DMS79 (cell line): ENCODE measurements around the gene PEX10.
"Not testable (repeated sequence)": the region's sequence is repeated elsewhere in the genome, so short reads cannot be mapped to it uniquely, and the experiment has no call there.

ENCODE experiments used
- DNase-seq: peaks from one replicate; lab custom pipeline; 2025; lab: John Stamatoyannopoulos, UW

PEX10 gene

DNA sequence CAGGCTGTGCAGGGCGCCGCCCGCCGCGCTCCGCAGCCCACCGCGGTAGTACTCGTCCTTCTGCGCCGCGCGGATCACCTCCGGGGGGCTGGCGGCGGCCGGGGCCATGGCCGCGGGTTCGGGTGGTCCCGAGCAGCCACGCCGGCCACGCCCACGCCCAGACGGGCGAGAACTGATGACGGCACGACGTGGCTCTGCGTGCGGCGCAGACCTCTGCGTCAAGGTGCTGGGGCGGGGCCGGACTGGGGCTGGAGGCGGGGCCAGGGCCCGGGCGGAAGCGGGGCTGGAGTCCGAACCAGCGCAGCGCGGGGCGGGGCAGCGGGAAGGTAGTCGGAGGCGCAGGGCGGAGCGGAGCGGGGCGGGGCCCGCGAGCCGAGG, at the start of gene PEX10:
Gene PEX10, minus strand, starts transcription at position 170 of the 378 bp plus-strand sequence. Its CDS starts 62 bp downstream, at position 108.
- DNase-seq, result peak; percentile 90

DNA sequence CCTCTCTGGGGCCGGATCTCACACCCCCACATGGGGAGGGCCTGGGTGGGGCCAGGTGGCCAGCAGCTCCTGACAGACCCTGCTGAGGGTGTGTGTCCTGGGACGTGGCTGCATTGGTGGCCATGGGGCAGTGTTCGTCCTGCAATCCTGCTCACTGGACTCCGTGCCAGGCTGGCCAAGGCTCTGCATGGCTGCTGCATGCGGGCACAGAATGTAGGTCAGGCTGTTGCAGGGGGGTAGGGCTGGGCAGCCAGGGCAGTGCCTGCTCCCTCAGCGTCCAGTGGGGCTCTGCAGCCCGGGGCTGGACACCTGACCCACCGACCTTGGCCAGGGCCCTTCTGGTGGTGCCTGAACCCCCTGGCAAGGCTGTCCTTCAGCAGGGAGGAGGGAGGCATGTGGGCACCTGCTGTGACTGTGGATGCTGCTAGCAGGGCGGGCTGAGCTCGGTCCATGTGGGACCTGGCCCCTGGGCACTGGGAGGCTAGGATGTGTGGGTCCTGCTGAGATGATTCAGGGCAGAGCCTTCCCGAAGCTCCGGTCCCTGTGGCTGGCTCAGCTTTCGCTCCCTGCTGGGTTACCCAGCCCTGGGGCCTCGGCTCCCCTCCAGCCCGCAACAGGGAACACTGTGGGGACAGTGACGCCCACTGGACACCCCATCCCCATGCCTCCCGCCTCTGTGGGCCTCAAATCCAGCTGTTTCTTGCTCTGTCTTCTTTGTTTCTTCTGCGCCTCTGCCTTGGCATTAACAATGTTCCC, 48.8 kb upstream of the PEX10 start:
- no peak for DNase-seq

DNA sequence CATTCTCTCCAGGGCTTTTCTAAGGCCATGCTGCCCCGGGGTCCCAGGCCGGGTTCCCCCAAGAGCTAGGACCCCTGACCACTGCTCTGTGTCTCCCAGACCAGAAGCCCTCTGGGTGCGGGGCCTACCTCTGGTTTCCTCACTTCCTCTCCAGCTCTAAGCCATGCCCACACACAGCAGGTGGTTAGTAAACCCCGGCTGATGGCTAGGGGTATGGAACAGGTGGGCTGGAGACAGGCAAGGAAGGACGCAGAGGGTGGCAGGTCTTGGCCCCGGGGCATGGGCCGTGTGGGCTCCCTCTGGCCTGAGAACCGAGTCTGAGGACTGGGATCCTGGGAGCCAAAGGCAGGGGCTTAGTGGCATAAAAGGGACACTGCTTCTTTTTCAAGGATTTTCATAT, 47.8 kb upstream of the PEX10 start:
- no peak for DNase-seq

DNA sequence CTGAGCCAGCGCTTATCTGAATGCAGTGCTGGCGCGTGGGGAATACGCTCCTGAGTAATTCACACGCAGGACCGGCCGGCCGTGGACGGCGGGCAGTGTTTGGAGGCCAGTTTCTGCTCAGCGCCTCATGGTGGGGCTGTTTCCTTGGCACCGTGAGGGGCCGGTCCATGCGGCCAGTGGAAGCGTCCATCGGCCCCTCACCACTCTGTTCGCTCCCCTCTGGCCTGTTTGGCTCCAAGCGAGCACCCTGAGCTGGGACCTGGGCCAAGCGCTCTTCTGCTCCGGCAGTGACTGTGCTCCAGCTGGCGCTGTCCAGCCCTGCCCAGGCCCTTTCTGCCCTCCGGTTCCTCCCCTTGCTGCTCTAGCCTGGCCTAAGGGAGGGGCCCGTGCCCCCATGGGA, 47.4 kb upstream of the PEX10 start:
- no peak for DNase-seq

DNA sequence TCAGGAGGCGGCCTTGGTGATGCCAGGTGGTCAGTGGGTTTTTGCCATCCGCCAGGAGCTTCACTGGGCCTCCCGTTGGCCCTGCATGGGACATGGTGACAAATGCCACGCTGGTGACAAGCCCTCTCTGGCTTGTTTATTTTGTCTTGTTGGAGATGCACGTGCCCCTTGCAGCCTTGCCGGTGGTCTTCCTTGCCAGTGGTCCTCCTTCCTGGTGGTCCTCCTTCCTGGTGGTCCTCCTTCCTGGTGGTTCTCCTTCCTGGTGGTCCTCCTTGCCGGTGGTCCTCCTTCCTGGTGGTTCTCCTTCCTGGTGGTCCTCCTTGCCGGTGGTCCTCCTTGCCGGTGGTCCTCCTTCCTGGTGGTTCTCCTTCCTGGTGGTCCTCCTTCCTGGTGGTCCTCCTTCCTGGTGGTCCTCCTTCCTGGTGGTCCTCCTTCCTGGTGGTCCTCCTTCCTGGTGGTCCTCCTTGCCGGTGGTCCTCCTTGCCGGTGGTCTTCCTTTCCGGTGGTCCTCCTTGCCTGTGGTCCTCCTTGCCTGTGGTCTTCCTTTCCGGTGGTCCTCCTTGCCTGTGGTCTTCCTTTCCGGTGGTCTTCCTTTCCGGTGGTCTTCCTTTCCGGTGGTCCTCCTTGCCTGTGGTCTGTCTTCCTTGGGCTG, 46.9 kb upstream of the PEX10 start:
- not testable (repeated sequence) for DNase-seq

DNA sequence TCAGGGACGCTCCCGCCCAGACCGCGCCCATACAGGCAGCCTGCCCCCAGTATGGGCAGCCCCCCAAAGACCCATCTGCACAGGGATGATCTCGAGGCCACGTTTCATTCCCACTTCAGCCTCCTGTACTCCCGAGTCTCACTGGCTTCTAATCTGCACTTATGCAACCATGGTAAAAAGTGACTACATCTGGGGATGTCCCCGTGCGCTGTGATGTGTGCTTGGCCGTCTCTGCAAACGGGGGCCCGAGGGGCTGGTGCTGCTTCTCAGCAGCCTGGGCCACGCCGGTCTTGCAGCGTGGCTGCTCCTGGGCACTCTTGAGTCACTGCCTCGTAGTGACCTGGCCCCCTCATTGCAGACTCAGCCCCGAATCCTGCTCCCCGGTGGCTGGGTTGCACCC, 46.3 kb upstream of the PEX10 start:
- DNase-seq, result no peak

DNA sequence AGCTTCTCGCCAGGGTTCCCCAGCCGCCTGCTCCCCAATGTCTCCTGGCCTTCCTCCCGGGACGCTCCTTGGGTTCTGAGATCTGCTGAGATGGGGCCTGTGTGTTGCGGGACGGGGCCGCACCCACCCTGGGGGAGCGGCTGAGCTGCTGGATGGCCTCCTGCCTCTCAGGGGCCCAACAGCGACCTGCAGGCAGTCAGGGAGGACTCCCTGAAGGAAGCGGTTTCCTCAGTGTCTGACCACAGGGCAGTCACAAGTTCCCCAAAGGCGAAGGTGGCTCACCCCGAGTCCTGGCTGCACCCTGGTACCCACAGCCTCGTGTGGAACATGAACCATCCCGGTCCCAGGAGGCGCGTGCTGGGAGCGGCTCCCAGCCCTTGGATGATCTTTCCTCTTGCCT, 45.1 kb upstream of the PEX10 start:
- DNase-seq, result no peak

DNA sequence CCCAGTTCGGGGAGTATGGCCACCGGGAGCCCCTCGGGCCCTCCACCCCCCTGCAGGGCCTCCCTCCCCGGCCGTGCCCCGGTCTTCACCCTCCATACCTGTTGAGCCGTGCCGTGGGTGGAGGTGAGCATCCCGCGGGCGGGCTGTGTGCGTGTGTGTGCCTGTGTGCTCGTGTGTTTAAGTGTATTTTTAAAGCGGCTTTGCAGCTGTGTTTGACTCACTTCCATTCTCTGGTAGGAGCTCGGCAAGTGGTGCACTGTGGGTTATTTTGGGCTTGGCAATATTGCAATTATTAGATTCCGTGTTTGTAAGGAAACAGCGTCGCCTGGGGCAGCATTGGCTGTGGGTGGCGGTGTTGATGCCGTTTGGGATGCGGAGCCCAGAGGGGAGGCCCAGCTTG, 43.4 kb upstream of the PEX10 start:
- DNase-seq, result no peak

DNA sequence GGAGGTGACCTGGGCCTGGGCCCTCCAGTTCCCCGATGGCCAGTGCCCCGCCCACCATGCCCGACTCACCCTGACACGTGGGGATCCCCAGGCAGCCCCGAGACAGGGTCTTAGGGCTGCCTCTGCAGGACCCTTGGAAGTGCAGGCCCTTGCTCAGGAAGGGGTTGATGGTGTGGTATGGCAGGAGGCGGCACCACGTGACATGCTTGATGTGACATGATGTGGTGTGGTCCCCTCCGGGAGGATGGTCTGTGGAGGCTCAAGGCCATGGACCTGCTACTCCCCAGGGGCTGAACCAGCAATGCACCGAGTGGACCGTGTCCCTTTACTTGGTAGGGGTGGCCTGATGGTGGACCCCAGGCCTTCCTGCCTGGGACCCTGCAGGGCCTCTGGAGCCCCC, 41.9 kb upstream of the PEX10 start:
- DNase-seq, result no peak

DNA sequence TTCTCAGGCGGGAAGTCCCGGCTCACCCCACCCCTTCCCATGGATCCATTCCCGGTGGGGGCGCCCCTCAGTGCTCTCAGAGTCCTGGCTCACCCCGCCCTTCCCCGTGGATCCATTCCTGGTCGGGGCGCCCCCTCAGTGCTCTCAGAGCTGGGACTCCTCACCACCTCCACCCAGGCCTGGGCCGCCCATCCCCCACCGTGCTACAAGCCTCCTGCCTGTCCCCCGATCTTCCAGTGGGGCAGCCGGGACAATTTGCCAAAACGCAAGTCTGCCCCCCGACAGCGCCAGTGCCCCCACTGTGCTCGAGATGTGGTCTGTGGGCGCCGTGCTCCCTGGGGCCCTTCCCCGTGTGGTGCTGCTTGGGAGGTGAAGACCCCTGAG, 40.6 kb upstream of the PEX10 start:
- no peak for DNase-seq

DNA sequence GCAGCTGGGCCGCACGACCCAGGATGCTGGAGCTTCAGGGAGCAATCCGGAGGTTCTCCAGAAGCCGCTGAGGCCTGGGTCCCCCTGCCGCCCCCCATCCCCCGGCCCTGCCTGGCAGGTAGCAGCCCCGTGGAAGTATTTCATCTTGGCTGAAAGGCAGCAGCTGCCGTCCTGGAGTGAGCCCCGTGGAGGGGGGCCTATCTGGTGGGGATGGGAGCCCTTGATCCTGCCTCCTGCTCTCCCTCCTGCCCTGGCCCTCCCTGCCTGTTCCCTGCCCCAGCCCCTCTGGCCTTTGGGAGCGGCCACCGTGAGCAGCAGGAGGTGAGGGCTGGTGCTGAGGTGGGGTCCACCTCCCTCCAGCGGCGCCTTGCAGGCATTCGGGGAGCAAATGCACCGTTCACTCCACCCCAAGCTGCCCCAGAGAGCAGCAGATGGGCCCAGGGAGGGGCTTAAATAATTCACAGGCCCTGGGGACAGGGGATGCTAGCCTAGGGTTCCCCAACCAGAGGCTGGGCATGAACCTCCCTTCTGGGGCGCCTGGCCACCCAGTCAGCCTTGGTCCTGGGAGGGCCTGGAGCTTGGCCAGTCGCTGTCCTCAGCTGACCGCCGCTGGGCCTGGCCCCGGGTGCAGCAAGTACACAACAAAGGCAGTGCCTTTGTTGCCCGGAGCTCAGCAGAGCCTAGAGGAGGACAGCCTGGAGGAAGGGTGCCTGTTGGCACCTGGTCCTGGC, 40.0 kb upstream of the PEX10 start:
- no peak for DNase-seq

DNA sequence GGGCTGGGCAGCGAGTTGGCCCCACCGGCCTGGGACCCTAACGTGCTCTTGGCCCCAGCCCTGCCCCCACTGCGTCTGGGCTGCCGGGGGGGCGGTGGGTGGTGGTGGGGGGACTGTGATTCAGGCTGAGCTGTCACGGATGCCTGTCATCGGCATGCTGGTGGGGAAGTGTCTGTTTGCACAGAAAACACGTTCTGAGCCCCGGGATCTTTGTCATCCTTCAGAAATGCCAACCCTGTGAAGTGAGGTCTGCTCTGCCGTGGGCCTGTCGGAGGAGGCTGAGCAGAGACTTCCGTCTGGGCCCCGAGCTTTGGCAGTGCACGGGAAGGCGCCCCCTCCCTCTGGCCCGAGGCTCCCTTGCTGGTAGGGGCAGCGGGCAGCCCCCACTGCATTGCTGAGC, 39.4 kb upstream of the PEX10 start:
- DNase-seq, result no peak

DNA sequence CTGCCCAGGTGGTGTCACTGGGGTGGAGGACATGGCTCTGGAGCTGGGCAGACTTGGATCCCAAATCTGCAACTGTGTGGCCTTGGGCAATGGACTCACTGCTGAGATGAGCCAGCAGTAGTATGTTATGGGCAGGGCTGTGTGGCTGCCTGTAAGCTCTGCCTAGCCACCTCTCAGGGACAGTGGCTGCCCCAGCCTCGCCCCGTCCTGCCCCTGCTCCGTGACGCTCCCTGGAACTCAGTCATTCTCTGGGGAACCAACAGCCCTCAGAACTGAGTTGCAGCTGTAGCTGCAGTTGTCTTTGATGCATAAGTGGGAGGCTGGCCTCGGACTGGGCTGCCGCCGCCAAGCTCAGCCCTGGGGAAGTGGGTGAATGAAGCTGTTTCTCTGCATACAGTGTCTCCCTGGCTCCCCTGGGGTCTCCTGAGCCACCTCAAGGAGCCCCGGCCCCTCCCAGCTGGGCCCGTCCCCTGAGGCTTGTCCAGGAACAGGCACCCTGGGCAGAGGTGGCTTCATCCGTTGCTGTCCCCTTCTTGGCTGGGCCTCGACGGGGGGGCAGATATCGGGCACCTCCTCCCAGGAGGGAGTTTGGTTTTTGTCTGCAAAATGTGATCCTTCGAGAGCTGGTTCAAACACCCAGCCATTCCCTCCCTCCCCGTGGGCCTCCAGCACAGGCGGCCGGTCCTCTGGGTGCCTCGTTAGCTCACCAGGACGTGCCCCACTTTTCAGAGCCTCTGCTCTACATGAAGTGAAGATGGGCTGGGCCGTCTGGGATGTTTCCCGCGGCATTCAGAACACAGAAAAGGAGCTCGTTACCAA, 37.5 kb upstream of the PEX10 start:
- DNase-seq, result no peak

DNA sequence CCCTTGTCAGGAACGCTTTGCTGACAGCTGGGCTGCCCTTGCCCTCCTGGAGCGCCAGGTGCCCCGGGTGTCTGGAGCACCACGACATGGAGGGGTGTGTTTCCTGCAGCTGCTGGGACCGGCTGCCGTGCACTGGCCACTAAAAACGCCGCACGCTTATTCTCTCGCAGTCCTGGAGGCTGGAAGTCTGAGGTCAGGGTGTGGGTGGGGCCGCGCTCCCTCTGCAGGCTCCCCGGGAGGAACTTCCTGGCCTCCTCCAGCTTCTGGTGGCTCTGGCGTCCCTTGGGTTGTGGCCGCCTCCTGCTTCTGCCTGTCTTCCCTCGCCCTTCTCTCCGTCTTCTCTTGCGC, 35.7 kb upstream of the PEX10 start:
- no peak for DNase-seq

DNA sequence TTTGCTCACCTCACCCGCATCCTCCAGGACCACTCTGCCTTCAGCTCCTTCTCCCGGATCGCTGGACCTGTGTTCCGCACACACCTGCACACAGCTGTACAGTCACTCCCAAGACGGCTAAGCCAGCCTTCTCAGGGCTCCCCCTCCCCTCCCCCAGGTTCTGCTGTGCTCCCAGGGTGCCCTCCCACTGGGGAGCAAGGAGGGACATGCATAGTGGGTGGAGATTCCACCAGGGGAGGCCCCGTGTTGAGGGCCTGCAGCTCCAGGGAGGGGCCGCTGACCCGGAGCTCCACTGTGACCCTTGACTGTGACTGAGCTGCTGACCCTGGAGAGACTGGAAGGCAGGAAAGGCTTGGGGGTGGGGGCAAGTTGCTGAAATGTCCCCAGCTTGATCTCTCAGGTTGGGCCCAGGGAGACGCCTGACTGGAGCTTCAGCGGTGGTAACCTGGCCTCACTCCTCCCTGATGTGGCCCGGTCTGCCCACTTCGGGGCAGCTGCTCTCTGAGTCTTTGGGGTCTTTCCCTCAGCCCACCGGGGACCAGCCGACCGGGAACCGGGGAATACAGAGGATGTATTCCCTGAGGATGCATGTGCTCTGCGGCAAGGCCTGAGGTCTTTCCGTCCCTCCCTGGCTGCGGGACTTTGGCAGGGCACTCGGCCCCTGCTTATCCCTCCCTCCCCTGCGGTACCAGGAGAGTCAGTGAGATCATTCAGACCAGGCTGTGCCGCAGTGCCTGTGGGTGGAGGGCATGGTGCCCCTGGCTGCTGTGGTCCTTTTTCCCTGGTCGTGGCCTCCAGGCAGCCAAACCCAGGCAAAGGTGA, 35.1 kb upstream of the PEX10 start:
- DNase-seq, result no peak

DNA sequence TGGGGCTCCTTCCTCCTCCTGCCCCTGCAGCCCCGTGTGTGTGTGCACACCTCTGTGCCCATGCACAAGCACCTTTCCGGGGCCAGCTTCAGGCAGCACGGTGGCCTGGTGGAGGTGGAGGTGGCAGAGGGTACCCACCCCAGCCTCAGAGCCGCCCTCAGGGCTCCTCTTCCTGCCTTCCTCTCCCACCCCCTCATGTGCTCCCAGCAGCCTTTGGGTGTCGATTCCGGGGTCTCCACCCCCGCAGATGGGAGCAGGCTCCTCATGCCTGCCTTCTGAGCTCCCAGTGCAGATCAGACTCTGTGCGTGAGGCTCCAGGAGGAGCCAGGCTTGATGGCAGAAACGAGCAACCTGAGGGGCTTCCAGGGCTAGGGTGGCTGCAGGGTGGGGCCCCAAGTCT, 34.5 kb upstream of the PEX10 start:
- no peak for DNase-seq

DNA sequence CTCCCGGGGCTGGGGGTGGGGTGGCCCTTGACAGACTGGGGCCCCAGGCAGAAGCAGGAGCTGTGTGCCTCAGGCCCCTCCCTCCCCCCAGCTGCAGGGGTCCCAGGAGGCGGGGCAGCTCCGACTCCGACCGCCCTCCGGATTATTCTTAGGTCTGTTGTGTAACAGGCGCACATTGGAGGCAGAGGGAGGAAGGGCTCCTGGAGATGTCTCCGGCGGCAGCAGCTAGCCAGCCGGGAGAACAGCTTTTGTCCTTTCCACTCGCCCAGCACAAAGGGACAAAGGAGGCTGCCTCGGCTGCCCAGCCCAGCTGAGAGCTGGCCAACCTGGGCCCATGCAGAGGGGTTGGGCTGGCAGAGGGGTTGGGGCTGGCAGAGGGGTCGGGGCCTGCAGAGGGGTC, 34.0 kb upstream of the PEX10 start:
- DNase-seq, result no peak

DNA sequence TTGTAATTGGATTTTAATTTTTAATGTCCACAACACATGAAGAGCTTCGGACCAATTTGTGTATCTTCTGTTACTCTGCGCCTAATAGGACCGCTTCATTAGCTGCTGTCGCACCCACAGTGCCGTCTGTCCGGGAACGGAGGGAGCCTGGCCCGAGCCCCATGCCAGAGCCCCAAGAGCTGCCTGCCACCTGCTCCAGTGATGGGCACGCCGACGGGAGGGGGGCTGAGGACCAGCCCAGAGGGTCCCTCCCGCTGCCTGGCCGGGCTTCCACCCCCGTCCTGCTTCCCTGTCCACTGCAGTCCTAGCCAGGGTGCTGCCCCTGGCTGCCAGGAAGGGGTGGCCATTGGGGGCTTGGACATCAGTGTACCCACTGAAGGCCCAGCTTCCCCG, 33.5 kb upstream of the PEX10 start:
- DNase-seq, result no peak

DNA sequence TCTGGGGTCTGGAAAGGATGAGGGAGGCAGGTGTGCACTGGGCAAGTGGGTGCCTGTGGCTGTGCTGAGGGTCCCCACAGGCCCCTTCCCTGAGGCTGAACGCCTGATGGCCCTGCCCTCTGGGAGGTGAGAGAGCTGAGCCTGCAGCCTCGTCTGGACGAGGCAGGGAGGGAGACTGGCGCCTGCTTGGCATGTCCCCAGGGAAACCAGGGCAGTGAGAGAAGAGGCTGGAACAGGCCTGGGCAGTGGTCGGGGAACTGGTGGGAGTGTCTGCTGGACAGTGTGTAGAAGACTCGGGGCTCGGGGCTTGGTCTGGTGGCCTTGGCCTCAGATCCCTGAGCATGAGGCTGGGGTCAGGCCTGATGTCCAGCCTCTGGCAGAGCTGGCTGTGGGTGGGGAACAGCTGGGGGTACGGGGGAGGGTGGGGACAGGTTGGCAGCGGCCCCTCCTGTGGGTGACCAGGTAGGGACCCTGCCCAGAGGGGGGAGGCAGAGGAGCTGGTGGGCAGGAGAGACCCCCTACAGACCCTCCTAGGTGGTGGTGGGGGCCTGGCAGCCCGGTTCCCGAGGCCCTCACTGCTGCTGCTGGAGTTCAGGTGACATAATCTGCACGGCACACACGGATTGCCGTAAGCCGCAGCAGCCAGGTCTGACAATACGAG, 32.9 kb upstream of the PEX10 start:
- no peak for DNase-seq

DNA sequence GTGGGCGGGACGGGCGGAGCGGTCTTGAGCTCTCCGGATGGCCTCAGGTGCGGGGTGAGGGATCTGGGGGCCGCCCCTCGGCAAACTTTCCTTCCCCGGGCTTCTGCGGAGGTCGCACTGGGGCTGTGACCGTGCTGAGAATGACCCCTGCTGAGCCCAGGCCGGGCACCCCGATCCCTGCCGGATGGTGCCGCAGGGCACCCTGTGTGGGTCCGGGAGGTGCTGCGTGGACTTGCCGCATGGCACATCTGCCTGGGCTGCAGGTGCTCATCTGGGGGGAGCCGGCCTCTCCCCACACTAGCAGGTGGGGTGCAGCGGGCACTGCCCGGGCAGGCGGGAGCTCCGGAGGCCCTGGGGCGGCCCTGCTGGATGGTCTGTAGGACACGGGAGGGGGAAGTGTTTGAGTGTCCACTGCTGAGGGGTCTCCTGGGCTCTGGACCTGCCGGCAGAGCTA, 31.8 kb upstream of the PEX10 start:
- DNase-seq, result no peak
